H1 (cell line): ENCODE results near the gene GNAT1. TPM values are rescaled to one million over a fixed set of nuclear protein-coding genes. Genes with fewer than 3 reads are reported as not detected.

Experiments
- CTCF ChIA-PET: fragments of 300-600 bp; sonication (Branson Sonifier 250); formaldehyde crosslinking; loops from one replicate; lab custom pipeline; 2021; ENCODE audit not compliant: partially characterized antibody; lab: Charles Lee
- POLR2A ChIA-PET: fragments of 300-600 bp; sonication (Branson Sonifier 250); formaldehyde crosslinking; loops from one replicate; lab custom pipeline; 2021; ENCODE audit warnings: inconsistent platforms; ENCODE audit not compliant: partially characterized antibody; lab: Charles Lee
- DNase-seq, 2 experiments: peaks; one replicate each; pipeline versions ENCODE4 v3.0.0 to v3.0.0-alpha.2; 2010 to 2022; ENCODE audit warnings: low spot score in 2 of 2, low read depth in 1 of 2, mixed read lengths in 1 of 2
- FAIRE-seq: peaks from 2 replicates; lab custom pipeline; 2011; peaks lifted over from hg19 to GRCh38; lab: Jason Lieb, UNC
- H2AFZ ChIP-seq: 2 replicates; pipeline ENCODE4 v1.8.1; 2012; ENCODE audit warnings: low read length, inconsistent platforms
- H2AK5ac ChIP-seq: 2 replicates; pipeline ENCODE4 v1.6.1; 2013; ENCODE audit warnings: low read depth, low read length
- H2BK120ac ChIP-seq: replicated peaks from 2 replicates; pipeline ENCODE3; 2013; ENCODE audit warnings: low read depth, low read length, inconsistent platforms
- H2BK12ac ChIP-seq: 2 replicates; pipeline ENCODE4 v1.6.1; 2013; ENCODE audit warnings: low read depth, low read length
- H2BK15ac ChIP-seq: 2 replicates; pipeline ENCODE4 v1.6.1; 2013; ENCODE audit warnings: low read length
- H2BK20ac ChIP-seq: 2 replicates; pipeline ENCODE4 v1.6.1; 2013; ENCODE audit warnings: low read length
- H2BK5ac ChIP-seq: 2 replicates; pipeline ENCODE4 v1.6.1; 2013; ENCODE audit warnings: low read depth, low read length
- H3K14ac ChIP-seq: 2 replicates; pipeline ENCODE4 v1.6.1; 2013; ENCODE audit warnings: inconsistent platforms; ENCODE audit not compliant: insufficient read length
- H3K18ac ChIP-seq: 2 replicates; pipeline ENCODE4 v1.6.1; 2013; ENCODE audit warnings: low read length; ENCODE audit errors: extremely low read depth
- H3K23ac ChIP-seq: 2 replicates; pipeline ENCODE4 v1.6.1; 2013; ENCODE audit warnings: inconsistent platforms; ENCODE audit not compliant: insufficient read length
- H3K23me2 ChIP-seq: 2 replicates; pipeline ENCODE4 v1.6.1; 2013; ENCODE audit warnings: low read depth, low read length
- H3K27ac ChIP-seq: 2 replicates; pipeline ENCODE4 v1.6.1; 2011; ENCODE audit warnings: low read depth, low read length, inconsistent platforms
- H3K27me3 ChIP-seq, 4 experiments: replicated peaks in 1 of 4; 1 replicate in 1 of 4; 2 replicates in 3 of 4; pipeline versions ENCODE4 v1.6.1 to v1.8.1; 2011 to 2013; ENCODE audit warnings: low read length in 3 of 4, mild to moderate bottlenecking in 3 of 4, inconsistent platforms in 2 of 4, mixed read lengths in 2 of 4, moderate library complexity in 1 of 4; ENCODE audit not compliant: control insufficient read depth in 3 of 4, insufficient read depth in 3 of 4; ENCODE audit errors: extremely low read depth in 1 of 4
- H3K36me3 ChIP-seq, 4 experiments: 2 replicates each; pipeline versions ENCODE4 v1.6.1 to v1.8.1; 2011 to 2013; ENCODE audit warnings: mild to moderate bottlenecking in 4 of 4, low read length in 3 of 4, moderate library complexity in 2 of 4, control low read depth in 1 of 4, inconsistent platforms in 1 of 4; ENCODE audit not compliant: insufficient read depth in 4 of 4, control insufficient read depth in 2 of 4
- H3K4ac ChIP-seq: replicated peaks from 2 replicates; pipeline ENCODE3; 2013; ENCODE audit warnings: low read length, low read depth, mixed read lengths, inconsistent platforms; ENCODE audit not compliant: insufficient read length
- H3K4me1 ChIP-seq, 4 experiments: replicated peaks in 1 of 4; 1 replicate in 1 of 4; 2 replicates in 3 of 4; pipeline versions ENCODE4 v1.6.1 to v1.8.1; 2011 to 2013; ENCODE audit warnings: low read length in 3 of 4, inconsistent platforms in 2 of 4, mixed read lengths in 1 of 4; ENCODE audit not compliant: insufficient read depth in 4 of 4, control insufficient read depth in 3 of 4
- H3K4me2 ChIP-seq, 2 experiments: 2 replicates each; pipeline versions ENCODE4 v1.6.1 to v1.8.1; 2011 to 2013; ENCODE audit warnings: low read depth in 2 of 2, low read length in 2 of 2, control low read depth in 1 of 2, inconsistent platforms in 1 of 2, mild to moderate bottlenecking in 1 of 2; ENCODE audit not compliant: insufficient read depth in 1 of 2
- H3K4me3 ChIP-seq, 4 experiments: fragments of 200-600, 300-600 bp in 1 of 4; sonication (generic), shearing (Covaris generic), sonication (Bioruptor Twin) in 1 of 4; 2 replicates each; pipeline versions ENCODE4 v1.5.1 to v1.8.1; 2011 to 2016; ENCODE audit warnings: low read length in 4 of 4, low read depth in 3 of 4, control low read depth in 2 of 4, inconsistent platforms in 2 of 4, mild to moderate bottlenecking in 2 of 4, mixed read lengths in 1 of 4, moderate library complexity in 1 of 4; ENCODE audit not compliant: insufficient read depth in 2 of 4; ENCODE audit errors: extremely low read depth in 1 of 4
- H3K56ac ChIP-seq: replicated peaks from 2 replicates; pipeline ENCODE3; 2013; ENCODE audit warnings: low read depth, mild to moderate bottlenecking, mixed read lengths, low read length, inconsistent platforms; ENCODE audit not compliant: insufficient read length
- H3K79me1 ChIP-seq: 2 replicates; pipeline ENCODE4 v1.6.1; 2013; ENCODE audit warnings: low read depth, low read length, control low read depth
- H3K79me2 ChIP-seq, 2 experiments: 2 replicates each; pipeline versions ENCODE4 v1.6.1 to v1.8.1; 2012 to 2013; ENCODE audit warnings: low read length in 2 of 2, mild to moderate bottlenecking in 2 of 2, inconsistent platforms in 1 of 2; ENCODE audit not compliant: insufficient read depth in 2 of 2, control insufficient read depth in 1 of 2
- H3K9ac ChIP-seq, 4 experiments: replicated peaks in 1 of 4; 1 replicate in 1 of 4; 2 replicates in 3 of 4; pipeline versions ENCODE4 v1.6.1 to v1.8.1; 2011 to 2013; ENCODE audit warnings: low read depth in 3 of 4, low read length in 3 of 4, control low read depth in 2 of 4, mild to moderate bottlenecking in 2 of 4, moderate library complexity in 2 of 4, inconsistent platforms in 1 of 4; ENCODE audit errors: extremely low read depth in 1 of 4
- H3K9me3 ChIP-seq, 2 experiments: 2 replicates each; pipeline versions ENCODE4 v1.6.1 to v1.8.1; 2012 to 2013; ENCODE audit warnings: mild to moderate bottlenecking in 2 of 2, moderate library complexity in 2 of 2, control low read depth in 1 of 2, inconsistent platforms in 1 of 2, low read depth in 1 of 2, low read length in 1 of 2, mixed read lengths in 1 of 2; ENCODE audit not compliant: insufficient read depth in 2 of 2
- H4K20me1 ChIP-seq, 2 experiments: replicated peaks in 1 of 2; 2 replicates each; pipeline versions ENCODE3 to v1.8.1; 2011 to 2013; ENCODE audit warnings: inconsistent platforms in 2 of 2, low read length in 2 of 2, mild to moderate bottlenecking in 1 of 2; ENCODE audit not compliant: insufficient read depth in 2 of 2, control insufficient read depth in 1 of 2
- H4K5ac ChIP-seq: 2 replicates; pipeline ENCODE4 v1.6.1; 2013; ENCODE audit warnings: low read length, low read depth, mixed read lengths, inconsistent platforms; ENCODE audit not compliant: insufficient read length
- H4K8ac ChIP-seq: 2 replicates; pipeline ENCODE4 v1.8.0; 2013; ENCODE audit warnings: mild to moderate bottlenecking, moderate library complexity, low read length, inconsistent platforms; ENCODE audit not compliant: insufficient read depth; ENCODE audit errors: extremely low read depth
- H4K91ac ChIP-seq: replicated peaks from 2 replicates; pipeline ENCODE3; 2013; ENCODE audit warnings: low read length, mixed read lengths, inconsistent platforms; ENCODE audit not compliant: insufficient read length
- BRCA1 ChIP-seq: IDR thresholded peaks from 2 replicates; pipeline ENCODE4 v1.6.1; 2012; ENCODE audit warnings: low read depth, low read length, improper control_type of control experiment
- CTCF ChIP-seq, 3 experiments: IDR thresholded peaks; 1 replicate in 2 of 3; 2 replicates in 1 of 3; pipeline versions ENCODE4 v1.5.1 to v1.6.1; 2011; ENCODE audit warnings: low read length in 3 of 3, mild to moderate bottlenecking in 3 of 3, inconsistent platforms in 2 of 3, low read depth in 1 of 3, moderate library complexity in 1 of 3; ENCODE audit not compliant: insufficient read depth in 1 of 3; ENCODE audit errors: control extremely low read depth in 1 of 3
- GABPA ChIP-seq: IDR thresholded peaks from 2 replicates; pipeline ENCODE4 v1.6.1; 2011; ENCODE audit warnings: mild to moderate bottlenecking, low read length, moderate library complexity, borderline replicate concordance; ENCODE audit not compliant: insufficient read depth
- POU5F1 ChIP-seq: IDR thresholded peaks from 2 replicates; pipeline ENCODE4 v1.6.1; 2011; ENCODE audit warnings: low read depth, mild to moderate bottlenecking, low read length, moderate library complexity
- WGBS, 2 experiments: shearing (Covaris generic) in 1 of 2; methylation state at CpG; one replicate each; pipeline versions ENCODE4 v1.1.6 to v1.1.7; 2013 to 2015; ENCODE audit warnings: low lambda C conversion rate in 2 of 2, mixed read lengths in 2 of 2, inconsistent platforms in 1 of 2, low coverage in 1 of 2, missing lambda C conversion rate in 1 of 2; ENCODE audit not compliant: insufficient replicate concordance in 2 of 2, insufficient coverage in 1 of 2, insufficient read length in 1 of 2; ENCODE audit errors: extremely low coverage in 1 of 2, missing lambda C conversion rate in 1 of 2; 5-methylcytosine and 5-hydroxymethylcytosine counted together
- polyA plus RNA-seq, 7 experiments: library from polyadenylated mRNA; depleted of rRNA in 3 of 7; stranded (reverse) in 5 of 7; unstranded in 2 of 7; fragments of >200 nt in 5 of 7; fragments of 200-250 nt in 2 of 7; gene quantifications; 1 replicate in 5 of 7; 2 replicates in 1 of 7; 4 replicates in 1 of 7; pipeline versions ENCODE4 v1.2.1 to v1.2.3, GENCODE V29; 2011 to 2013; ENCODE audit warnings: missing spikeins in 2 of 7, mixed read lengths in 2 of 7
- total RNA-seq: library from RNA; stranded (reverse); fragmentation: NEBNext Ultra II Directional; extraction: Animal tissue kit (Norgen Biotek cat#: 25700); gene quantifications from 2 replicates; pipeline ENCODE4 v1.2.1, GENCODE V29; 2021

Gene GNAT1
- total and polyA plus RNA-seq, 2 of the 8 experiments (the other 6 are each of a cell fraction or from before 2014, with no cell fraction given): 0.08 TPM; not detected in 1

GRCh38 chr3:50183755-50184154 is 7.7 kb upstream of the GNAT1 start:
- Histone ChIP-seq H3K79me2 (no peaks in the 10 kb centered on the region), H3K4me2 (no peak overlapping the region)
- no peak for TF ChIP-seq POU5F1
- TF ChIP-seq BRCA1: no peak
- TF ChIP-seq CTCF (IDR thresholded peaks at IDR 0.05; ENCODE audit: control extremely low read depth in 1 of 3, insufficient read depth in 1 of 3, low read depth in 1 of 3, low read length in 3 of 3): no peak
- no peak for TF ChIP-seq GABPA
- TF ChIP-seq, all 59 proteins: peak for 0
- no peak overlapping the region for H2AFZ ChIP-seq
- no peak overlapping the region for H3K4me3 ChIP-seq
- no peak overlapping the region for H2BK5ac ChIP-seq
- H3K23ac ChIP-seq: no peak overlapping the region
- CTCF ChIA-PET: interaction anchor here (0.9 to 25.0 kb wide), 12 partner anchors 7 to 91 kb away, joined by 3 to 1138 read pairs (median 4); partner anchors contain the start of genes GNAT1 and SLC38A3
- POLR2A ChIA-PET: interaction anchor here (0.8 to 3.2 kb wide), 5 partner anchors 16 to 62 kb away, joined by 3 to 19 read pairs (median 4); no protein-coding TSS in a partner anchor
- no peak overlapping the region for H4K91ac ChIP-seq
- H3K27ac ChIP-seq: no peak overlapping the region
- WGBS, 2 experiments: 95% methylated on average over 6 of the region's 6 CpGs; no CpG with 5 or more reads in 1 of the 2 experiments
- H2BK15ac ChIP-seq: no peak overlapping the region
- H2BK12ac ChIP-seq: no peak overlapping the region
- H3K14ac ChIP-seq: no peak overlapping the region
- H3K9ac ChIP-seq: no peak overlapping the region
- H4K8ac ChIP-seq: no peak overlapping the region; the same call in 1 of the 2 replicates
- H4K20me1 ChIP-seq: peaks cover 0 to 5% of the 10 kb centered on the region in 2 experiments
- H4K5ac ChIP-seq: no peak overlapping the region
- no peak overlapping the region for H3K4ac ChIP-seq
- H3K79me1 ChIP-seq: no peaks in the 10 kb centered on the region
- no peak overlapping the region for H2BK120ac ChIP-seq
- no peaks in the 10 kb centered on the region for H3K27me3 ChIP-seq
- H2BK20ac ChIP-seq: no peak overlapping the region
- no peak for FAIRE-seq
- no peak overlapping the region for H2AK5ac ChIP-seq
- DNase-seq: no peak
- no peaks in the 10 kb centered on the region for H3K4me1 ChIP-seq
- peaks cover 8 to 46% (median 25%) of the 10 kb centered on the region in 4 experiments; a peak in 7 of 8 replicates for H3K36me3 ChIP-seq
- H3K9me3 ChIP-seq: no peaks in the 10 kb centered on the region
- H3K23me2 ChIP-seq: no peaks in the 10 kb centered on the region
- no peak overlapping the region for H3K56ac ChIP-seq
- no peak overlapping the region for H3K18ac ChIP-seq
